Kidney epithelial cell (primary cell): ENCODE data around the gene SLFN13. TPM values are rescaled to one million over a fixed set of nuclear protein-coding genes. Genes with fewer than 3 reads are reported as not detected.
"Not testable (repeated sequence)": the region's sequence is repeated elsewhere in the genome, so short reads cannot be mapped to it uniquely, and the experiment has no call there.

ENCODE experiments used
- DNase-seq: peaks from one replicate; pipeline ENCODE4 v3.0.0-alpha.2; 2010; ENCODE audit warnings: low read depth
- H3K27me3 ChIP-seq: 2 replicates; pipeline ENCODE4 v1.6.0; 2011; ENCODE audit warnings: low read length; ENCODE audit not compliant: control insufficient read depth, insufficient read depth
- H3K36me3 ChIP-seq: 2 replicates; pipeline ENCODE4 v1.5.1; 2011; ENCODE audit warnings: low read length; ENCODE audit not compliant: control insufficient read depth, insufficient read depth
- H3K4me3 ChIP-seq: 2 replicates; pipeline ENCODE4 v1.5.1; 2011; ENCODE audit warnings: low read depth, mild to moderate bottlenecking, control low read depth, low read length
- CTCF ChIP-seq: IDR thresholded peaks from 2 replicates; pipeline ENCODE4 v1.5.1; 2011; ENCODE audit warnings: mild to moderate bottlenecking, moderate library complexity, low read length, control low read depth, inconsistent platforms; ENCODE audit not compliant: insufficient read depth, poor library complexity, severe bottlenecking
- total RNA-seq: library from RNA; depleted of rRNA; stranded (reverse); fragments of >200 nt; gene quantifications from 2 replicates; pipeline ENCODE4 v1.2.3, GENCODE V29; 2015

The SLFN13 gene
- total RNA-seq, 1 donor from 2014 or later = 2.3 TPM

- Histone ChIP-seq H3K4me3 (no peak overlapping the region), H3K27me3 (no peaks in the 10 kb centered on the region), H3K36me3 (no peaks in the 10 kb centered on the region)
- no peak for DNase-seq
- no peak for TF ChIP-seq CTCF
These were observed 18.9 kb downstream of the SLFN13 start for GRCh38 chr17:35429702-35430101.

GRCh38 chr17:35428229-35428628 is 20.3 kb downstream of the SLFN13 start:
- no peaks in the 10 kb centered on the region for H3K36me3 ChIP-seq
- H3K4me3 ChIP-seq = no peak overlapping the region
- no peak for TF ChIP-seq CTCF
- DNase-seq = no peak
- no peaks in the 10 kb centered on the region for H3K27me3 ChIP-seq

GRCh38 chr17:35423761-35424160 is 24.8 kb downstream of the SLFN13 start:
- Histone ChIP-seq H3K36me3 (no peaks in the 10 kb centered on the region), H3K4me3 (no peak overlapping the region), H3K27me3 (no peaks in the 10 kb centered on the region)
- TF ChIP-seq CTCF = no peak
- no peak for DNase-seq

GRCh38 chr17:35421069-35421468 is 27.5 kb downstream of the SLFN13 start:
- DNase-seq, H3K36me3 ChIP-seq, H3K4me3 ChIP-seq, H3K27me3 ChIP-seq: not testable (repeated sequence)

- TF ChIP-seq CTCF = no peak
- no peak for DNase-seq
- H3K27me3 ChIP-seq = no peaks in the 10 kb centered on the region
- no peak overlapping the region for H3K4me3 ChIP-seq
- no peaks in the 10 kb centered on the region for H3K36me3 ChIP-seq
These were observed 31.9 kb downstream of the SLFN13 start for GRCh38 chr17:35416659-35417058.

GRCh38 chr17:35414707-35415106 is 33.9 kb downstream of the SLFN13 start:
- H3K36me3 ChIP-seq, DNase-seq, H3K4me3 ChIP-seq, H3K27me3 ChIP-seq: not testable (repeated sequence)

- no peaks in the 10 kb centered on the region for H3K27me3 ChIP-seq
- no peak for TF ChIP-seq CTCF
- H3K36me3 ChIP-seq = no peaks in the 10 kb centered on the region
- no peak for DNase-seq
- no peak overlapping the region for H3K4me3 ChIP-seq
These were observed 34.3 kb downstream of the SLFN13 start for GRCh38 chr17:35414247-35414646.
